Activated CD4-positive, alpha-beta memory T cell treated with anti-CD3 and anti-CD28 coated beads, Interleukin-2, amount 10 ng/mL, durations not matched to agents 7 days and 5 days (primary cell): ENCODE data around the gene IQSEC1. TPM values are rescaled to one million over a fixed set of nuclear protein-coding genes. Genes with fewer than 3 reads are reported as not detected.

ENCODE experiments used
- CTCF ChIA-PET: fragments of 350-600 bp; sonication (Branson Sonifier 250); formaldehyde crosslinking; loops from one replicate; lab custom pipeline; 2021; ENCODE audit warnings: antibody characterized with exemption, inconsistent platforms; lab: Charles Lee
- POLR2A ChIA-PET: fragments of 350-600 bp; sonication (Branson Sonifier 250); formaldehyde crosslinking; loops from one replicate; lab custom pipeline; 2021; ENCODE audit warnings: antibody characterized with exemption; lab: Charles Lee
- DNase-seq: peaks from one replicate; pipeline ENCODE4 v3.0.0-alpha.2; 2020
- H3K27ac Mint-ChIP-seq: one replicate; pipeline ENCODE4 v1.8.0; 2021; ENCODE audit warnings: mild to moderate bottlenecking, mixed read lengths
- H3K27me3 Mint-ChIP-seq: one replicate; pipeline ENCODE4 v1.8.0; 2021; ENCODE audit warnings: mixed read lengths
- H3K36me3 Mint-ChIP-seq: one replicate; pipeline ENCODE4 v1.8.0; 2021; ENCODE audit warnings: low read depth, mixed read lengths
- H3K4me1 Mint-ChIP-seq: one replicate; pipeline ENCODE4 v1.8.0; 2021; ENCODE audit warnings: mixed read lengths
- H3K4me3 Mint-ChIP-seq: one replicate; pipeline ENCODE4 v1.8.0; 2021; ENCODE audit warnings: mild to moderate bottlenecking, mixed read lengths
- H3K9me3 Mint-ChIP-seq: one replicate; pipeline ENCODE4 v1.8.0; 2021; ENCODE audit warnings: mixed read lengths
- total RNA-seq, 2 experiments: library from RNA; stranded (reverse); gene quantifications; one replicate each; pipeline ENCODE4 v1.2.3, GENCODE V29; 2021

IQSEC1 gene
- total RNA-seq, 2 experiments from 2014 or later, result 99.8 to 100 TPM

- CTCF ChIA-PET, result no interaction called here
- H3K4me3 Mint-ChIP-seq, result no peak overlapping the region
- DNase-seq, result no peak
- no peaks in the 10 kb centered on the region for H3K36me3 Mint-ChIP-seq
- no peak overlapping the region for H3K27ac Mint-ChIP-seq
- POLR2A ChIA-PET, result interaction anchor here (0.9 kb wide), 1 partner anchor 18 kb away, joined by 3 read pairs; no protein-coding TSS in a partner anchor
- no peaks in the 10 kb centered on the region for H3K9me3 Mint-ChIP-seq
- peaks cover 3% of the 10 kb centered on the region for H3K27me3 Mint-ChIP-seq
- H3K4me1 Mint-ChIP-seq, result peaks cover 8% of the 10 kb centered on the region
Observed at GRCh38 chr3:13087320-13087990, 14.2 kb upstream of the IQSEC1 start.

DNA sequence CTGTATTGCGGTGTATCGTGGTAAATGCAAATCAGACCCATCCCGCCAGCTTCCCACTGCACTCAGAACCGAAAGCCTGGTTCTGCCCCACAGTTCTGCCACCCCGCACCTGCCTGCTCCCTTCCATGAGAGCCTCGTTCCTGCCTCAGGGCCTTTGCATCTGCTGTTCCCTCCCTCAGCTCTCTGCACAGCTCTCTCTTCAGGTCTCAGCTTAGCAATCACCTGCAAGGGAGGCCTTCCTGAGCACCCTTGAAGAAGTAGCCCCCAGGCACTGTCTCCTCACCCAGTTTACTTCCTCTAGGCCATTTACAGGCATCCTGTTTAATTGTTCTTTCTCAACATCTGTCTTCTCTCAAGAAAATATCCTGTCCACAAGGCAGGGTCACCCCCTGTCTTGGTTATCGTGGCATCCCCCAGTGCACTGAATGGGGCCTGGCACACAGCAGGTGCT lies 13.3 kb upstream of the IQSEC1 start:
- Mint-ChIP-seq H3K27me3 (peaks cover 3% of the 10 kb centered on the region), H3K4me3 (no peak overlapping the region), H3K4me1 (peaks cover 2% of the 10 kb centered on the region), H3K9me3 (no peaks in the 10 kb centered on the region), H3K27ac (no peak overlapping the region), H3K36me3 (no peaks in the 10 kb centered on the region)
- POLR2A ChIA-PET, result interaction anchor here (0.9 to 1.2 kb wide), 2 partner anchors 17 to 77 kb away, joined by 3 read pairs; no protein-coding TSS in a partner anchor
- DNase-seq, result no peak
- CTCF ChIA-PET, result no interaction called here

DNA sequence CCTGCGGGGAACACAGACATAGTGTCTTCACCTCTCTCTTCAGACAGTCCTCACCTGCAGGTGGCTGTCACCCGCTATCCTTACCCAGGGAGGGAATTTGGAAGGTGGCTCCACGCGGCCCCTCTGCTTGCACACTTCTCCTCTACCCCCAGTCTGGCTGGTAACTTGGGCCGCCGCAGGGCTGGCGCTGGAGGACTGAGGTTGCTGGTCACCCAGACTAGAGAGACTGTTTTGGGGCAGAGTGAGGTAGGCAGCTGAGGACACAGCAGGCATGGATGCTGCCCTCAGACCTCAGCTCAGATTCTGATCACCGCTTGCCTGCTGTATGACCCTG lies 12.6 kb upstream of the IQSEC1 start:
- no peak for DNase-seq
- H3K36me3 Mint-ChIP-seq, result no peaks in the 10 kb centered on the region
- H3K27me3 Mint-ChIP-seq, result peaks cover 3% of the 10 kb centered on the region
- H3K4me1 Mint-ChIP-seq, result peaks cover 2% of the 10 kb centered on the region
- no peak overlapping the region for H3K4me3 Mint-ChIP-seq
- H3K27ac Mint-ChIP-seq, result no peak overlapping the region
- ChIA-PET CTCF (no interaction called here), POLR2A (interaction anchor here (1.2 kb wide), 1 partner anchor 77 kb away, joined by 3 read pairs; no protein-coding TSS in a partner anchor)
- no peaks in the 10 kb centered on the region for H3K9me3 Mint-ChIP-seq

DNA sequence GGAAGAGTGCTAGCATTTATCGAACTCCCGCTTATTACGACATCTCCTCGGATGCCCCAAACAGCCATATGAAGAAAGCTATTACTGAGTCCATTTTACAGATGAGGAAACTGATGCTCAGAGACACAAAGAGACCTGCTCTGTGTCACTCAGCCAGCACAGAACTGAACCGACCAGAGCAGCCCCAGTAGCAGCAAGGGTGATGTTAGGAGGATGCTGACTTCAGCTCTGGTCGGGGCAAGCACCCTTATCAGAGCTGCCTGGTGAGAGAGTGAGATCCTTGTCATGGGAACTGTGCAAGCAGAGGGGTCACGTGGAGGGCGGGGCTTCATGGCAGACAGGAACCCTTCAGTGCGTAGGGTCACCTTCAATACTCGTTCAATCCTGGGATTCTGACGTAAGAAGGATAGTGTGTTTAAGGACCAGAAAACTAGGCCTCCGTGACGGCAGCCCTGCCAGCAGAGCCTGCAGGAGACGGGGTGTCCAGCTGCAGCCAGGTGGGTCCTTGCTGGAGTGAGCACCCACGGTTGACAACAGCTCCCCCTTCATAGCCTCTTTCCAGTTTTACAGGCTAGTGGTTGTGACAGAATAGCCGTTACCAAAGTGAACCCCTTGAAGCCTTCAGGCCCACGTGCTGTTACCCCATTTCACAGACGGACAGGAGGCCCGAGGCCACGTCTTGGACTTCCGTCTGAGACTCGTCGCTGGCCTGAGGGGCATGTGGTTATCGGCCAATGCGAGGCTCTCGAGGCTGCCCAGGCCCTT lies 12.0 kb upstream of the IQSEC1 start:
- DNase-seq, result no peak
- no peak overlapping the region for H3K27ac Mint-ChIP-seq
- ChIA-PET CTCF (no interaction called here), POLR2A (interaction anchor here (0.7 kb wide), 1 partner anchor 12 kb away, joined by 3 read pairs; no protein-coding TSS in a partner anchor)
- no peaks in the 10 kb centered on the region for H3K9me3 Mint-ChIP-seq
- peaks cover 2% of the 10 kb centered on the region for H3K4me1 Mint-ChIP-seq
- peaks cover 3% of the 10 kb centered on the region for H3K27me3 Mint-ChIP-seq
- no peaks in the 10 kb centered on the region for H3K36me3 Mint-ChIP-seq
- H3K4me3 Mint-ChIP-seq, result no peak overlapping the region

GRCh38 chr3:13083898-13084297 lies 10.7 kb upstream of the IQSEC1 start:
- ChIA-PET POLR2A (no interaction called here), CTCF (interaction anchor here (4.4 kb wide), 1 partner anchor 7 kb away, joined by 26 read pairs; no protein-coding TSS in a partner anchor)
- no peaks in the 10 kb centered on the region for H3K9me3 Mint-ChIP-seq
- H3K4me3 Mint-ChIP-seq, result no peak overlapping the region
- no peak overlapping the region for H3K27ac Mint-ChIP-seq
- H3K36me3 Mint-ChIP-seq, result no peaks in the 10 kb centered on the region
- no peak for DNase-seq
- H3K27me3 Mint-ChIP-seq, result peaks cover 6% of the 10 kb centered on the region
- H3K4me1 Mint-ChIP-seq, result peaks cover 2% of the 10 kb centered on the region

- no peak overlapping the region for H3K27ac Mint-ChIP-seq
- no peak for DNase-seq
- no peak overlapping the region for H3K4me3 Mint-ChIP-seq
- no peaks in the 10 kb centered on the region for H3K9me3 Mint-ChIP-seq
- H3K36me3 Mint-ChIP-seq, result no peaks in the 10 kb centered on the region
- POLR2A ChIA-PET, result no interaction called here
- CTCF ChIA-PET, result interaction anchor here (4.4 kb wide), 1 partner anchor 8 kb away, joined by 26 read pairs; no protein-coding TSS in a partner anchor
- peaks cover 6% of the 10 kb centered on the region for H3K27me3 Mint-ChIP-seq
- H3K4me1 Mint-ChIP-seq, result peaks cover 2% of the 10 kb centered on the region
Observed at GRCh38 chr3:13083254-13083653, 10.0 kb upstream of the IQSEC1 start.

DNA sequence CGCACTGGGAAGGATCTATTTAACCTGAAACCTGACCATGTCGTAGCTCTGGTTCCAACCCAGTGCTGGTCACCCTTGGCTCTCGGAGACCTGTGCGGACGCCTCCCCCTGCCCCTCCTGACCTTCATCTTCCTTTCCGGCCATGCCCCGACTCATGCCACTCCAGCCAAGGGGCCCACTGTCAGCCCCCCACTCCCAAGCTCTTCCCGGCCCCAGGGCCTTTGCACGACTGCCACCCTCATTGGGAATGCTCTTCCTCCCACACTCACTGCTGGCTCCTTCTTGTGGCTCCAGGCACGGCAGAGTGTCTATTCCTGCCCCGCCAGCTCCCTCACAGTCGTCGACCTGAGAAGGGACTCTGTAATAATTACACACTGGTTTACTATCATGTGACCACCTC lies 9.4 kb upstream of the IQSEC1 start:
- ChIA-PET POLR2A (no interaction called here), CTCF (interaction anchor here (4.4 kb wide), 1 partner anchor 9 kb away, joined by 26 read pairs; no protein-coding TSS in a partner anchor)
- Mint-ChIP-seq H3K9me3 (no peaks in the 10 kb centered on the region), H3K4me3 (no peak overlapping the region), H3K27ac (no peak overlapping the region), H3K4me1 (peaks cover 7% of the 10 kb centered on the region), H3K36me3 (no peaks in the 10 kb centered on the region), H3K27me3 (peaks cover 4% of the 10 kb centered on the region)
- no peak for DNase-seq

DNA sequence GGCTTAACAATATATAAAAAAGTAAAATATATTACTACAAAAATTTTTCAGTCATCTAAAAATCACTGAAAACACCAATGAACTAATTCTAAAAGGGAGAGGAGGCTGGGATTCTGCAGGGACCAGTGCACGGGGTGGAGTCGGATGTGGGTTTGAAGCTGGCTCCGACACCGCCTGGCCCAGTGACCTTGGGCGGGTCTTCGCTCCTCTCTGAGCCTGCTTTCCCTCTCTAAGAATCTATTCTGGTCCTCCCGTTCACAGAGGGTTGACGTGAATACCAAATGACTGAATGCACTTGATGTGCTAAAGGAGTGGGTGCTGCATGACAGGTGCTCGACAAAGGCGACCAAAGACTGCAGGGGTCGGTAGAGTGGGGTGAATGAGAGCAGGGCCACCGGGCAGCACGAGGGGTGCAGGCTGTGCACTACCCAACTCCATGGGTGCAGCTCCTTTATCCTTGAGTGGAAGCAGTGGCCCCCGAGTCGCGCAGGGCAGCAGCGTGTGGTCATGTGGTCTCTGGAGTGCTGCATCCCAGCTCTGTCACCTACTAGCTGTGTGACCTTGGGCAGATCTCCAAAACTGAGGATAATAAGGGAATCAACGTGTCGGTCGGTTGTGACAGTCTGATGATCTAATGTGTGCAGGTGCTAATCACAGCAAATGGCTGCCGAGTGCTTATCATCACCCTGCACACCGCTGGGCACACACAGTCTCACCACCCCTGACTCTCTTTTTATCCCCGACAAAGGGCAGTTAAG lies 8.6 kb upstream of the IQSEC1 start:
- POLR2A ChIA-PET, result interaction anchor here (0.6 kb wide), 1 partner anchor 336 kb away, joined by 3 read pairs; no protein-coding TSS in a partner anchor
- Mint-ChIP-seq H3K27me3 (peaks cover 7% of the 10 kb centered on the region), H3K27ac (no peak overlapping the region), H3K4me3 (no peak overlapping the region), H3K36me3 (no peaks in the 10 kb centered on the region), H3K4me1 (peaks cover 6% of the 10 kb centered on the region), H3K9me3 (no peaks in the 10 kb centered on the region)
- CTCF ChIA-PET, result interaction anchor here (4.4 kb wide), 1 partner anchor 9 kb away, joined by 26 read pairs; no protein-coding TSS in a partner anchor
- DNase-seq, result no peak

- Mint-ChIP-seq H3K36me3 (no peaks in the 10 kb centered on the region), H3K27ac (no peak overlapping the region), H3K9me3 (no peaks in the 10 kb centered on the region), H3K27me3 (peaks cover 17% of the 10 kb centered on the region), H3K4me3 (no peak overlapping the region), H3K4me1 (peaks cover 5% of the 10 kb centered on the region)
- DNase-seq, result no peak
- POLR2A ChIA-PET, result no interaction called here
- CTCF ChIA-PET, result interaction anchor here (0.7 to 4.4 kb wide), 2 partner anchors 10 to 11 kb away, joined by 4 to 26 read pairs; no protein-coding TSS in a partner anchor
Observed at GRCh38 chr3:13080591-13080990, 7.4 kb upstream of the IQSEC1 start.

DNA sequence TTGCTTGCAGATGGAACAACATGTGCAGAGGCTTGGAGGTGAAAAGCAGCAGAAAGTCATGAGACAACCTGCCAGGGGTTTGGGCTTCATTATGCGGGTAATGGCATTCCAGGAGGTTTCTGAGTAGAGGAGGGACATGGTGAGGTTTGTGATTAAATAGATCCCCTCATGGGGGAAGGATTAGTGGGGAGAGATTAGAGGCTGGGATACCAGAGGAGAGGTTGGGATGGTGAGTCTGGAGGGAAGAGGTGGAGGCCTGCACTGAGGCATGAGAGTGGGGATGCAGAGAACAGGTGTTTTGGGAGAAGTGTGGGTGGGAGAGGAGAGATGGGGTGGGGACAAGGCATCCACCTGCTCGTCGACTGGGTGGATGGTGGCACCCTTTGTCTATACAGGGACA lies 6.8 kb upstream of the IQSEC1 start:
- Mint-ChIP-seq H3K27ac (no peak overlapping the region), H3K4me1 (peaks cover 5% of the 10 kb centered on the region), H3K9me3 (no peaks in the 10 kb centered on the region), H3K4me3 (no peak overlapping the region), H3K36me3 (no peaks in the 10 kb centered on the region), H3K27me3 (peaks cover 23% of the 10 kb centered on the region)
- ChIA-PET POLR2A (no interaction called here), CTCF (interaction anchor here (4.4 kb wide), 1 partner anchor 11 kb away, joined by 26 read pairs; no protein-coding TSS in a partner anchor)
- DNase-seq, result no peak

- no peaks in the 10 kb centered on the region for H3K36me3 Mint-ChIP-seq
- POLR2A ChIA-PET, result no interaction called here
- no peak for DNase-seq
- peaks cover 5% of the 10 kb centered on the region for H3K4me1 Mint-ChIP-seq
- no peaks in the 10 kb centered on the region for H3K9me3 Mint-ChIP-seq
- peaks cover 28% of the 10 kb centered on the region for H3K27me3 Mint-ChIP-seq
- H3K4me3 Mint-ChIP-seq, result no peak overlapping the region
- no peak overlapping the region for H3K27ac Mint-ChIP-seq
- CTCF ChIA-PET, result interaction anchor here (4.4 kb wide), 1 partner anchor 12 kb away, joined by 26 read pairs; no protein-coding TSS in a partner anchor
Observed at GRCh38 chr3:13079510-13079909, 6.3 kb upstream of the IQSEC1 start.

GRCh38 chr3:13079051-13079450 lies 5.8 kb upstream of the IQSEC1 start:
- H3K4me1 Mint-ChIP-seq, result peaks cover 7% of the 10 kb centered on the region
- H3K36me3 Mint-ChIP-seq, result no peaks in the 10 kb centered on the region
- H3K4me3 Mint-ChIP-seq, result no peak overlapping the region
- no peaks in the 10 kb centered on the region for H3K9me3 Mint-ChIP-seq
- peaks cover 32% of the 10 kb centered on the region for H3K27me3 Mint-ChIP-seq
- no peak for DNase-seq
- POLR2A ChIA-PET, result no interaction called here
- CTCF ChIA-PET, result interaction anchor here (1.6 kb wide), 1 partner anchor 13 kb away, joined by 4 read pairs; no protein-coding TSS in a partner anchor
- no peak overlapping the region for H3K27ac Mint-ChIP-seq
